ENCODE measurements around the gene RYR2.

GRCh38 chr1:237583756-237584155 lies 541.8 kb downstream of the RYR2 start:
- TF ChIP-seq CTCF (IDR thresholded peaks at IDR 0.05) (no peak), POLR2AphosphoS5 (IDR thresholded peaks at IDR 0.05) (no peak), POLR2A (IDR thresholded peaks at IDR 0.05) (no peak)

Measured in breast epithelium (tissue), 3 donors.